Activated T-helper 17 cell treated with anti-CD3 and anti-CD28 coated beads, Interleukin-2, amount 50 U/mL, for 72 hours (primary cell): Measurements from ENCODE around the gene GMEB2. TPM values are rescaled to one million over a fixed set of nuclear protein-coding genes. Genes with fewer than 3 reads are reported as not detected.
A peak's percentile ranks its signal among the peaks of the same experiment; 100 is the strongest.
"Not testable (repeated sequence)": the region's sequence is repeated elsewhere in the genome, so short reads cannot be mapped to it uniquely, and the experiment has no call there.

Source experiments
- ATAC-seq: fragments of 150-1000 bp; cut with Tn5 transposase; replicated peaks from 2 replicates; pipeline ENCODE4 v1.10.0; 2021; ENCODE audit warnings: mild to moderate bottlenecking, moderate library complexity
- H3K27ac Mint-ChIP-seq: one replicate; pipeline ENCODE4 v1.8.0; 2022; ENCODE audit warnings: mixed read lengths
- H3K27me3 Mint-ChIP-seq: one replicate; pipeline ENCODE4 v1.8.0; 2022; ENCODE audit warnings: mixed read lengths
- H3K36me3 Mint-ChIP-seq: one replicate; pipeline ENCODE4 v1.8.0; 2022; ENCODE audit warnings: low read depth, mild to moderate bottlenecking, mixed read lengths
- H3K4me1 Mint-ChIP-seq: one replicate; pipeline ENCODE4 v1.8.0; 2022; ENCODE audit warnings: mixed read lengths
- H3K4me3 Mint-ChIP-seq: one replicate; pipeline ENCODE4 v1.8.0; 2022; ENCODE audit warnings: mild to moderate bottlenecking, mixed read lengths
- H3K9me3 Mint-ChIP-seq: one replicate; pipeline ENCODE4 v1.8.0; 2022; ENCODE audit warnings: mixed read lengths
- total RNA-seq, 2 donors: library from RNA; stranded (reverse); gene quantifications; one replicate each; pipeline ENCODE4 v1.2.3, GENCODE V29; 2022

GMEB2 gene
- total RNA-seq, 2 donors from 2014 or later = 11.5 to 19.6 TPM

DNA sequence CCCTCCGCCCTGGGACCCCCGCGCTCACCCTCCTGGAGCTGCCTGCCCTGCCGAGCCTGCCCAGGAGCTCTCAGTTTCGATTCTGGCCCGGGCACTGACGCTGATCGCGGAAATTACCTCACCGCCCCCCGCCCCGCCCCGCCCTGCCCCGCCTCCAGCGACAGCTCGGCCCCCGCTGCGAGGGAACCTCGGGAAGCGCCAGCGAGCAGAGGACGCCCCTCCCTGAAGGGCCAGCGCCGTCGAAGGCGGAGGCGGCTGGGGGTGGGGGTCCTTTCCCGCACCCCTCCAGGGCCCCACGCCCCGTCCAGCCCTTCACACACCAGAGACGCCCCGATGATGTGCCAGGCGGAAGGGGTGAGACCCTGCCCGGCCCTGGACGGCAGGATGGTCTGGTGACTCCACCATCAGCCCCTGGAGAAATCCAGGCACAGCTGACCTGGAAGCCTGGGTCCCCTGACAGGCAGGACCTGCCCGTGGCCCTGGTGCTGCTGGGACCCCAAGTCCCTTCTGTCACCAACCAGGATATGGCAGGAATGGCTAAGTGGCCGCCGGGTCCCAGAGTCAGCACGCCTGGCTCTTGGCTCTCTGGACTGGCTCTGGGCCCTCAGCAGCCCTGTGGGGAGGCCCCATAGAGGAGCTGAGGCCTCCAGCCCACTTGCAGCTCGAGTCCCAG, 52.6 kb downstream of the GMEB2 start, which contains the start of gene HELZ2:
HELZ2 (minus strand) TSS at position 84 of the 673 bp plus-strand sequence. CDS start 1,854 bp downstream, outside the sequence.
- H3K4me3 Mint-ChIP-seq = peak within 1 kb of the TSS; percentile 61
- no peaks in the 10 kb centered on the region for H3K36me3 Mint-ChIP-seq
- H3K27me3 Mint-ChIP-seq = peaks cover 3% of the 10 kb centered on the region
- no peak within 1 kb of the TSS for H3K27ac Mint-ChIP-seq
- H3K4me1 Mint-ChIP-seq = no peaks in the 10 kb centered on the region
- ATAC-seq = peak; percentile 93
- H3K9me3 Mint-ChIP-seq = no peaks in the 10 kb centered on the region

DNA sequence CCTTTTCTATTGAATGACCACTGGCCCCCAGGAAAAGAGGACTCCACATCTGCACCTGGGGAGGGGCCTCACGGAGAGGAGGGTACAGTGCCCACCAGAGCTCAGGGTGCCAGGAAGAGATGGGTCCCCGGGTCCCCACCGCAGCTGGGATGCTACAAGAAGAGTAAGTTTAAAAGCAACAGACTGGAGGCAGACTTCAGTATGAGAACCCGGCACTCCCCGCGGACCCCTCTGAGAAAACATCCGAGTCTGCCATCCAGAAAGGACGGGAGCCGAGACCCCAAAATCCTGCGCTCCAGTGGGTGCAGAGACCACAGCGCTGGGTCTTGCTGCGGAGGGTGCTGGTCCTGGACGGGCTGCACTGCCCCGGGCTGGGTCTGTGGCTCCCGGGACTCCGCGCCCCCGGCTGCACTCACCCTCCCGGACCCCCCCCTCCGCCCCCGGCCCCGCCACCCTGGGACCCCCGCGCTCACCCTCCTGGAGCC, 53.2 kb downstream of the GMEB2 start:
- H3K27me3 Mint-ChIP-seq = peaks cover 3% of the 10 kb centered on the region
- H3K36me3 Mint-ChIP-seq = no peaks in the 10 kb centered on the region
- no peak overlapping the region for H3K27ac Mint-ChIP-seq
- H3K9me3 Mint-ChIP-seq = no peaks in the 10 kb centered on the region
- H3K4me1 Mint-ChIP-seq = no peaks in the 10 kb centered on the region
- peak overlapping the region; percentile 61 for H3K4me3 Mint-ChIP-seq
- peak; percentile 32 for ATAC-seq

DNA sequence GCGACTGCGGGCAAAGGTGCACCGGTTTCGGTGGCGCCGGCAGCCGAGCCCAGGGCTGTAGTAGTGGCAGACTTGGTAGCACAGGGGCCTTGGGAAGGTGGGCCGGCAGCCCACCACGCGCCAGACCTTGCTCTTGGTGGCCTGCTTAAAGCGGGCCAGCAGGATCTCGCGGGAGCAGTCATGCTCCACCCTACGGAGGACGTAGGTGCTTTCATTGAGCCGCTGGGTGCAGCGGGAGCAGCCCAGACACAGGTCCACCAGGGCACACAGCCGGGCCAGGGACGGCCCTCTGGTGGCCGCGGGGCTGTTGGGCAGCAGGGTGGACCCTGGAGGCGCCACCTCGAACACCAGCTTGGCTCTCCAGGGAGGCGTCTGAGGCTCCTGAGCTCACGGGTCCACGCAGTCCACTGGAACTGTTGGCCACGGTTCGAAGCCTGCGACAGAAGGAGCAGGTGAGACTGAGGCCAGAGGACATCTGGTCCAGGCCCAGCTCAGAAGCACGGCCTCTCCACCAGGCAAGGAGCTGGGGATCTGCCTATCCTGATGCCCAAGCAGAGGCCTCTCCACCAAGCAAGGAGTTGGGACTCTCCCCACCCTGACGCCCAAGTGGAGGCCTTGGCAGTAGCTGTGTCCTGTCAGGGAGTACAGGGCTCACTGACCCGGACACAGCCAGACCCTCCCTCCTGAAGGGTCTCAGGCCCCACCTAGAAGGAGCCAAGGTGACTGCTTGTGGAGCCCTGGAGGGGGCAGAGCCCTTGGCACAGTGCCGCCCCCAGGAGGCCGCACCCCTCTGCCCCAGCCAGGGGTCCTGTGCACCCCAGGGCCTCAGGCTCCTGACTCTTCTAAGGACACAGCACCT, 53.9 kb downstream of the GMEB2 start:
- ATAC-seq = no peak
- peaks cover 3% of the 10 kb centered on the region for H3K27me3 Mint-ChIP-seq
- peak overlapping the region; percentile 61 for H3K4me3 Mint-ChIP-seq
- H3K27ac Mint-ChIP-seq = no peak overlapping the region
- H3K9me3 Mint-ChIP-seq = no peaks in the 10 kb centered on the region
- no peaks in the 10 kb centered on the region for H3K36me3 Mint-ChIP-seq
- no peaks in the 10 kb centered on the region for H3K4me1 Mint-ChIP-seq

DNA sequence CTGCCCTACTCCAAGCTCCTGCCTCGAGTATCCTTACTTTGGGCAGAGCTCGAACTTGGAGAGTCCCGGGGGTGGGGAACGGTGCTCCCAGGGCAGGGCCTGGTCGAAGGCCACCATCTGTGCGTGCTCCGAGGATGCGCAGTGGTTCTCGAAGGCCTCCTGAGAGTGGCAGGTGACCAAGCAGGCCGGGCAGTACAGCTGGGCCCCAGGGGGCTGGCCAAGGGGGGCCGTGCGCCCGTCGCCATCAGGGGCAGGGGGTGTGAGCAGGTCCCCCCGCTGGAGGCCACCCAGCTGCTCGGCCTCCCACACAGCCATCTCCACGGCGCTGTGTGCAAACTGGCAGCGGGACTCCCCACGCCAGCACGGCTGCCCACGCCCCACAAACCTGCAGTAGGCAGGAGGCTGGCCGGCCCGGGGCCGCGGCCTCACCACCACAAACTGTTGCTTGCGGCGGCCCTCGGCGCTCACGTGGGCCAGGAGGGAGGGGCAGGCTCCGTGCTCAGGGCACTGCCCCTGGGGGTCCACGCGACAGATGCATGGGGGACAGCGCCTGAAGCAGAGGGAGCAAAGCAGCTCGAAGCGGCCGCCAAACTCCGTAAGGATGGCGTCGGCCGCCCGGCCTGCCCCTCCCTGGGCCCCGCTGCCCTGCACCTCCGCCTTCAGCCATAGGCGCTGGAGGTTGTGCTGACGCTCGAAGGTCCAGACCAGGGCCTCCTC, 54.7 kb downstream of the GMEB2 start:
- Mint-ChIP-seq H3K27ac (no peak overlapping the region), H3K36me3 (no peaks in the 10 kb centered on the region), H3K4me1 (no peaks in the 10 kb centered on the region), H3K4me3 (no peak overlapping the region), H3K9me3 (no peaks in the 10 kb centered on the region), H3K27me3 (peaks cover 3% of the 10 kb centered on the region)
- ATAC-seq = no peak

DNA sequence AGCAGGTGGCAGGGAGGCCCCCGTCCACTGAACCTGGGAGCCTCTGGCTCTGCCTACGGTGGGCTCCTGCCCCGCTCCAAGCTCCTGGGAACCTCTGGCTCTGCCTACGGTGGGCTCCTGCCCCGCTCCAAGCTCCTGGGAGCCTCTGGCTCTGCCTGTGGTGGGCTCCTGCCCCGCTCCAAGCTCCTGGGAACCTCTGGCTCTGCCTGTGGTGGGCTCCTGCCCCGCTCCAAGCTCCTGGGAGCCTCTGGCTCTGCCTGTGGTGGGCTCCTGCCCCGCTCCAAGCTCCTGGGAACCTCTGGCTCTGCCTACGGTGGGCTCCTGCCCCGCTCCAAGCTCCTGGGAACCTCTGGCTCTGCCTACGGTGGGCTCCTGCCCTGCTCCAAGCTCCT, 55.8 kb downstream of the GMEB2 start:
- H3K9me3 Mint-ChIP-seq, H3K27ac Mint-ChIP-seq, H3K36me3 Mint-ChIP-seq, ATAC-seq, H3K4me1 Mint-ChIP-seq, H3K27me3 Mint-ChIP-seq, H3K4me3 Mint-ChIP-seq: not testable (repeated sequence)

DNA sequence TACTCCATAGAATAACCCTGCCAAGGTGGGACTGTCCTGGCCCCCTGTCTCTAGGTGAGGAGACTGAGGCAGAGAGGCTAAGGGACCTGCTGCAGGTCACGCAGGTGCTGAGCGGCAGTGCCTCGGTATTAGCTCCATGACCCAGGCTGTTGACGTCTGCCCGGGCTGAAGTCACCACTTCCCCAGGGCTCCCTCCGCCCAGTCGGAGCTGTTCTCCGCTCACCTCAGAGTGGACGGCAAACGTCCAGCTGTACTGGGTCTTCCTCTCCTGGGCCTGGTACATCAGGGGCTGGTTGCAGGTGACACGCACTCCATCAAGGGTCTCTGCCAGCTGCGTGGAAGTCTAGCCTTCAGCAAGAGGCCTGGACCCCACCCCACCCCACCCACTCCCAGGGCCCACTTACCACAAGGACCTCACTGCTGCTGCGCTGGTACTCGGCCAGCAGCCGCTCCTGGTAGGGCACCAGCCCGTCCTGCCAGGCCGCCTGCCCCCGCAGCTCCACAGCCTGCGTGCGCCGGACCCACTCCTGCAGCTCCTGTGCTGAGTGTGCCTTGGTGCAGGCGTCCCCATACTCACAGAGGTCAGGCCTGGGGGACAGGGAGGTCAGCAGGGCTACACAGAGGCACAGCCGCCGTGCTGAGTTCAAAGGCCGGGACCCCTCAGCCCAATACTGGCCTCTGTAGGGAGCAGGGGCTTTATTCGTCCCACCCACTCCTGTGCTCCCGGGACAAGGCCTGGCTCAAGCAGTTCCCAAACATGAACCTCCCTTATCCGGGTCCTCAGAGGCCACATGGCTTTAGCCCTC, 56.4 kb downstream of the GMEB2 start:
- H3K4me3 Mint-ChIP-seq = no peak overlapping the region
- H3K27ac Mint-ChIP-seq = no peak overlapping the region
- ATAC-seq = no peak
- no peaks in the 10 kb centered on the region for H3K27me3 Mint-ChIP-seq
- no peaks in the 10 kb centered on the region for H3K4me1 Mint-ChIP-seq
- no peaks in the 10 kb centered on the region for H3K36me3 Mint-ChIP-seq
- H3K9me3 Mint-ChIP-seq = no peaks in the 10 kb centered on the region

DNA sequence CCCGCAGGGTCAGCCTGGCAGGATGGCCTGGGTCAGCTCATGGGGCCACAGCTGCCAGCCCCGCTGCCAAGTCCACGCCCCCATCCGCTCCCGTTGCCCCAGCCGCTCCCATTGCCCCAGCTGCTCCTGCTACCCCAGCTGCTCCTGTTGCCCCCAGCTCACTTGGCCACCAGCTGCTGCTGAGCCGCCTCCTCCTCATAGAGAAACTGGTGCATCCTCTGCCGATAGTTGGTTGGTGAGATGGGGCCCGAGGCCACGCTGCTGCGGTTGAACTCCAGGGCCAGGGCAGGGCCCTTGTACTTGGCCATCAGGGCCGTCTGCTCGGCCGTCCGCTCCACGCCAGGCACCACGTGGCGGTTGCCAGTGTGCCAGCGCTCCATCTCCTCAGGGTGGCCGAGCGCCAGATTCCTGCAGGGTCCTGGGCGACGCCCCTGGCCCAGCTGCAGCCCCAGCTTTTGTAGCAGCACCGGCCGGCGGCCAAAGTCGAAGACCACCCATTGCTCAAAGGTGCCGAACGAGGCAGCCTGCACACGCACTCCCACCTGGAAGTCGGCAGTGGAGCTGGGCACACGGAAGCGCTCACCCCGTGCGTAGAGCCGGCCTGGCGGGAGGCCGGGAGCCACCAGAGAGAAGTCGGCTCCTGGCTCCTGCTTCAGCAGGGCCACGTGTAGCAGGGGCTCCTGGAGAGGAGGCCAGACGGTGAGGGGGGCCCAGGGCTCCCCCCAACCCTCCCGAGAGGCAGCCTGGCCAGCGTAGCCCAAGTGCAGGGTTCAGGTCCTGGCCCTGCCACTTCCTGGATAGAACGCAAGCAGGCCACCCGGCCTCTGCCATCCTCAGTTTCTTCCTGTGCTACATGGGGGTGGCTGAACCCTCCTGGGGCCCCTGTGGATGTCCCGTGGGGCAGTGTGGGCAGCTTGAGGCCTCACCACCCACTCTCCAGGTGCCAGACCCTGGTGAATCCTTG, 57.6 kb downstream of the GMEB2 start:
- no peak overlapping the region for H3K27ac Mint-ChIP-seq
- H3K9me3 Mint-ChIP-seq = no peaks in the 10 kb centered on the region
- H3K4me1 Mint-ChIP-seq = no peaks in the 10 kb centered on the region
- H3K36me3 Mint-ChIP-seq = no peaks in the 10 kb centered on the region
- peak overlapping the region; percentile 71 for H3K4me3 Mint-ChIP-seq
- no peak for ATAC-seq
- H3K27me3 Mint-ChIP-seq = no peaks in the 10 kb centered on the region

DNA sequence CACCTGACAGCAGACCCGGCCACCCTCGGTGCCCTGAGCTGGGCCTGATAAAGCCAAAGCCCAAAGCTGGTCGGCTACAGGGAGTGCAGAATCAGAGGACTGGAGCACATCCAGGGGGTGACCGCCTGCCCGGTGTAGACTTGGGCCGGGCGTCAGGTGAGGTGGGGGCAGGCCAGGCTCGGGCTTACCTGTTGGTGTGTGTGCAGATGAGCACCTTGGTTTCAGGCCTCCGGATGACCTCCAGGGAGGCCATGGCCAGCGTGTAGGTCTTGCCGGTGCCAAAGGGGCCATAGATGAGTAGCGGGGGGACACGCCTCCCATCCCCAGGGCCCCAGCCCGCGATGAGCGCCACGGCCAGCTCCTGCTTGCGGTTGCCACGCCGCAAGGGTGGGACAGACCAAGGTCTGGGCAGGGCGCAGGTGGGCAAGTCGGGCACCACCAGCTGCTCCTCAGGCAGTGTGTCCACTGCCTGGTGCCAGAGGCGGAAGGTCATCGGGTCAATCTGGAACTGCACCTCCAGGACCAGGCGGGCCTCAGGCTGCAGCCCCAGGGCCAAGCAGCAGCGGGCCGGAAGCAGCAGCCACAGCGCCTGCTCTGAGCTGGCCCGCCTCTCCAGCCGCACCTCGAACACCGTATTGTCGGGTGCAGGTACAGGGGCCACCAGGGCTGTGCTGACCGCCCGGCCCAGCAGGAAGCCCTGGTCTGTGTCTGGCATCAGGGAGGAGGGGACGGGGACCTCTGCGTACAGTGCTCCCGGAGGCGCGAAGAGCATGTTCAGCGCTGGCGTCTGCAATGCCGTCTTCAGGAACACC, 58.5 kb downstream of the GMEB2 start:
- H3K27me3 Mint-ChIP-seq = no peaks in the 10 kb centered on the region
- ATAC-seq = no peak
- no peak overlapping the region for H3K27ac Mint-ChIP-seq
- no peaks in the 10 kb centered on the region for H3K9me3 Mint-ChIP-seq
- H3K4me1 Mint-ChIP-seq = no peaks in the 10 kb centered on the region
- H3K4me3 Mint-ChIP-seq = peak overlapping the region; percentile 71
- H3K36me3 Mint-ChIP-seq = no peaks in the 10 kb centered on the region

DNA sequence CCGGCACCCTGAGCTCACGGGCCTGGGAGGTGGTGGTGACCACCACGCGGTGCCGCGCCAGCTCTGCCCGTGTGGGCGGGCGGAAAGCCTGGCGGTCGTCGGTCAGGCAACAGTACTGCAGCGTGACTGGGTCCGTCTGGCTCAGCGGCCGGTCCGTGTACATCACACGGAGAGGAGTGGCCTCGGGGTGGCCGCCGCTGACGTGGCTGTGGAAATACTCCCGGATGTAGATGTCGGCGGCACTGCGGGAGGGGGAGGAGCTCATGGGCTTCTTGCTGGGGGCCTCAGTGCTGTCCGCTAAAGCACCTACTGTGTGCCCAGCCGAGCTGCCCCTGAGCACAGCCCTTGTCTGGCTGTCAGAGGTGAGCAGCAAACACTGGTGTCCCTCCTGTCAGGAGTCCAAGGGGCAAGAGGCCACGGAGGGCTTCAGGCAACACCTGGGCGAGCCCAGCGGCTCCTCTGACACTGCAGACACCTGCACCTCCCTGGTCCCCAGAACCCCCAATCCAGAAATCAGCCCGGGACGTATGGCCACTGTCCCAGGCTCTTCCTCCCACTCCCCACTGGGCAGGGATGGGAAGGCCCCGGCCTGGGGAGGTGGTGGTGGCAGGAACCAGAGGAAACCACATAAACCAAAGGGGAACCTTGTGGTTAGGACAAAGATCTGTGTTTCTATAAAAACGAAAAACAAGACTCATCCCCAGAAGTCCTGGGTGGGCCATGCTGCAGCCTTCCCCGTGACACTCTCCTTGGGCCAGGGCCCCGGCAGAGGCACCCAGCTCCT, 59.3 kb downstream of the GMEB2 start:
- peak; percentile 87 for ATAC-seq
- Mint-ChIP-seq H3K4me1 (no peaks in the 10 kb centered on the region), H3K36me3 (no peaks in the 10 kb centered on the region), H3K4me3 (peak overlapping the region; percentile 71), H3K27ac (peak overlapping the region; percentile 28), H3K27me3 (no peaks in the 10 kb centered on the region), H3K9me3 (no peaks in the 10 kb centered on the region)

DNA sequence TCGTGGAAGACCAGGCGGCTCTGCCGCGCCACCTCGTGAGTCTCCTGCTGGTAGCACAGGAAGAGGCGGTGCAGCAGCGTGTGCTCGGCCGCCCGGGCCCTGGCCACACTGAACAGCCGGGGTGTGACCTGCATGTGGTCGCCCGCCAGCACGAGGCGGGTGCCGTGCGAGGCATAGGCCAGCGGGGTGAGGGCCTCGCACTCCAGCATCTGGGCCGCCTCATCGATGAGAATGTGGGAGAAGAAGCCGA, 59.8 kb downstream of the GMEB2 start:
- H3K4me1 Mint-ChIP-seq = no peaks in the 10 kb centered on the region
- H3K4me3 Mint-ChIP-seq = peak overlapping the region; percentile 71
- ATAC-seq = no peak
- no peaks in the 10 kb centered on the region for H3K36me3 Mint-ChIP-seq
- no peak overlapping the region for H3K27ac Mint-ChIP-seq
- no peaks in the 10 kb centered on the region for H3K27me3 Mint-ChIP-seq
- no peaks in the 10 kb centered on the region for H3K9me3 Mint-ChIP-seq

DNA sequence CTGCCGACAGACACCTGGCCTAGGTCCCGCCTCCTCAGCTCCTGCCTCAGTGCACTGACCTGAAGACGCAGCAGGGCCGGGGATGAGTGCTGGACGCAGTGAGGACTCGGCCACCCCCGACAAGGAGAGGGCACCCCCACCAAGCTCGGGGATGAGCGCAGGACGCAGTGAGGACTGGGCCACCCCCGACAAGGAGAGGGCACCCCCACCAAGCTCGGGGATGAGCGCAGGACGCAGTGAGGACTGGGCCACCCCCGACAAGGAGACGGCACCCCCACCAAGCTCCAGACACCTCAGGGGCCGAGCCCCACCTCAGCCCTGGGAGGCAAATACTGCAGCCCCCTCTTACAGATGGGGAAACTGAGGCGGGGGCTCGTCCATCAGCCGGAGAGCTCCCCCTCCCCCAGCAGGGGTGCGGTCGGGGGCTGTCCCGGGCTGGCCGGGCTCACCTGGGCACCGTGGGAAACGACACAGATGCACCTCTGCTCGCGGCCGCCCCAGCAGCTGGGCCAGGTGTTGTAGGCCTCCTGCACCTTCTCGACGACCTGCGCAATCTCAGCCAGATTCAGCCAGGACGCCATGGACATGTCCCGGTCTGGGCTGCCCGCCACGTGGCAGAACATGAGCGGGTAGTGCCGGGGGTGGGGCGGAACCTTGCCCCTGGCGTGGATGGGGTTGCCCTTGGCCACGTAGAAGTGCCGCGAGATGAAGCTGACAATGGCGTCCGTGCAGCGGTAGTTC, 60.3 kb downstream of the GMEB2 start:
- Mint-ChIP-seq H3K9me3 (no peaks in the 10 kb centered on the region), H3K36me3 (no peaks in the 10 kb centered on the region), H3K27ac (no peak overlapping the region), H3K4me3 (peak overlapping the region; percentile 71), H3K27me3 (no peaks in the 10 kb centered on the region), H3K4me1 (no peaks in the 10 kb centered on the region)
- no peak for ATAC-seq
